CD8-positive, alpha-beta memory T cell (primary cell): Measurements from ENCODE around the gene USP14. TPM values are rescaled to one million over a fixed set of nuclear protein-coding genes. Genes with fewer than 3 reads are reported as not detected.

ENCODE experiments used
- CTCF ChIA-PET: fragments of 350-600 bp; sonication (Branson Sonifier 250); formaldehyde crosslinking; loops from one replicate; lab custom pipeline; 2021; ENCODE audit warnings: antibody characterized with exemption; lab: Charles Lee
- POLR2A ChIA-PET: fragments of 350-600 bp; sonication (Branson Sonifier 250); formaldehyde crosslinking; loops from one replicate; lab custom pipeline; 2021; ENCODE audit warnings: antibody characterized with exemption; lab: Charles Lee
- DNase-seq, 5 donors: peaks; one replicate each; pipeline versions ENCODE4 v3.0.0 to v3.0.0-alpha.2; 2020 to 2022; ENCODE audit warnings: mixed read lengths in 1 of 5
- H3K27ac ChIP-seq: one replicate; pipeline ENCODE4 v1.7.0; 2013; ENCODE audit warnings: low read depth, mild to moderate bottlenecking, low read length, moderate library complexity
- H3K27me3 ChIP-seq: 2 replicates; pipeline ENCODE4 v1.7.0; 2013; ENCODE audit warnings: low read length, mild to moderate bottlenecking; ENCODE audit not compliant: insufficient read depth, poor library complexity, severe bottlenecking
- H3K36me3 ChIP-seq: 2 replicates; pipeline ENCODE4 v1.7.0; 2013; ENCODE audit warnings: mild to moderate bottlenecking, low read length, moderate library complexity; ENCODE audit not compliant: insufficient read depth
- H3K4me1 ChIP-seq: 2 replicates; pipeline ENCODE4 v1.7.0; 2013; ENCODE audit warnings: mild to moderate bottlenecking, low read length, moderate library complexity; ENCODE audit not compliant: insufficient read depth
- H3K4me3 ChIP-seq: 2 replicates; pipeline ENCODE4 v1.7.0; 2013; ENCODE audit warnings: mild to moderate bottlenecking, low read length
- H3K9me3 ChIP-seq: 2 replicates; pipeline ENCODE4 v1.7.0; 2013; ENCODE audit warnings: mild to moderate bottlenecking, low read length
- H3K27ac Mint-ChIP-seq, 8 donors: one replicate each; pipeline ENCODE4 v1.8.0; 2020 to 2021; ENCODE audit warnings: mixed read lengths in 8 of 8, mild to moderate bottlenecking in 6 of 8, inconsistent platforms in 3 of 8, moderate library complexity in 3 of 8
- H3K27me3 Mint-ChIP-seq, 2 donors: one replicate each; pipeline ENCODE4 v1.8.0; 2020 to 2021; ENCODE audit warnings: mixed read lengths in 2 of 2, mild to moderate bottlenecking in 1 of 2, moderate library complexity in 1 of 2
- H3K36me3 Mint-ChIP-seq, 3 donors: one replicate each; pipeline ENCODE4 v1.8.0; 2020 to 2021; ENCODE audit warnings: mixed read lengths in 3 of 3, inconsistent platforms in 1 of 3, mild to moderate bottlenecking in 1 of 3
- H3K4me1 Mint-ChIP-seq, 3 donors: one replicate each; pipeline ENCODE4 v1.8.0; 2020 to 2021; ENCODE audit warnings: mixed read lengths in 3 of 3, inconsistent platforms in 1 of 3, mild to moderate bottlenecking in 1 of 3
- H3K4me3 Mint-ChIP-seq, 7 donors: one replicate each; pipeline ENCODE4 v1.8.0; 2020 to 2021; ENCODE audit warnings: mixed read lengths in 7 of 7, mild to moderate bottlenecking in 6 of 7, moderate library complexity in 4 of 7, inconsistent platforms in 2 of 7
- H3K9me3 Mint-ChIP-seq, 5 donors: one replicate each; pipeline ENCODE4 v1.8.0; 2020 to 2022; ENCODE audit warnings: mixed read lengths in 5 of 5, mild to moderate bottlenecking in 3 of 5, moderate library complexity in 2 of 5, inconsistent platforms in 1 of 5
- polyA plus RNA-seq: library from polyadenylated mRNA; unstranded; fragments of 300-500 nt; fragmentation: Illumina TruSeq; gene quantifications from one replicate; pipeline ENCODE4 v1.2.3, GENCODE V29; 2021
- total RNA-seq, 2 experiments: library from RNA; stranded (reverse); gene quantifications; one replicate each; pipeline ENCODE4 v1.2.3, GENCODE V29; 2021

USP14 gene
- total and polyA plus RNA-seq, 3 experiments from 2014 or later, result 50.2 to 113 (median 111) TPM

DNA sequence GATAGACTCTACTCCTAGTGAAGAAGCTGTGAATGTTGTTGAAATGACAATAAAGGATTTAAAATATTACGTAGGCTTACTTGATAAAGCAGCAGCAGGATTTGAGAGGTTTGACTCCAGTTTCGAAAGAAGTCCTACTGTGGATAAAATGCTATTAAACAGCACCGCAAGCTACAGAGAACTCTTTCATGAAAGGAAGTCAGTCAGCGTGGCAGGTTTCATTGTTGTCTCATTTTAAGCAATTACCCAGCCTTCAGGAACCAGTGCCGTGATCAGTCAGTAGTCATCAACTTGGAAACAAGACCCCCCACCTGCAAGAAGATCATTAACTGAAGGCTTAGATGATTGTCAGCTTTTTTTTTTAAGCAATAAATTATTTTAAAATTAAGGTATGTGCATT is 14.0 kb downstream of the USP14 start:
- CTCF ChIA-PET, result no interaction called here
- POLR2A ChIA-PET, result no interaction called here
- no peaks in the 10 kb centered on the region for H3K27me3 Mint-ChIP-seq

DNA sequence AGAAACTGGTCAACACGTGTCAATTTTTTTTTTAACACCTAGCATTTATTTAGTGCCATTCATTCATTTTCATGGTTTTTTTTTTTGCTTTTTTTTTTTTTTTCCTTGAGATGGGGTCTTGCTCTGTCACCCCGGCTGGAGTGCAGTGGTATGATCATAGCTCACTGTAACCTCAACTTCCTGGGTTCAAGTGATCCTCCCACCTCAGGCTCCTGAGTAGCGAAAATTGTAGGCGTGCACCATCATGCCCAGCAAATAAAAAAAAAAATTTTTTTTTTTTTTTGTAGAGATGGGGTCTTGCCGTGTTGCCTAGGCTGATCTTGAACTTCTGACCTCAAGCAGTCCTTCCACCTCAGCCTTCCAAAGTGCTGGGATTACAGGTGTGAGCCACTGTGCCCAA is 21.1 kb downstream of the USP14 start:
- ChIA-PET POLR2A (interaction anchor here (0.7 kb wide), 1 partner anchor 54 kb away, joined by 4 read pairs; no protein-coding TSS in a partner anchor), CTCF (no interaction called here)
- H3K4me3 Mint-ChIP-seq, result no peak overlapping the region

More for the DNA sequence above, 14.0 kb downstream of the USP14 start:
- no peak overlapping the region for H3K4me3 Mint-ChIP-seq
- Histone ChIP-seq H3K27ac (no peak overlapping the region), H3K9me3 (no peaks in the 10 kb centered on the region), H3K36me3 (peaks cover 8% of the 10 kb centered on the region), H3K4me1 (no peaks in the 10 kb centered on the region), H3K4me3 (no peak overlapping the region), H3K27me3 (no peaks in the 10 kb centered on the region)
- no peaks in the 10 kb centered on the region for H3K9me3 Mint-ChIP-seq
- peaks cover 17 to 26% (median 26%) of the 10 kb centered on the region in 3 donors for H3K4me1 Mint-ChIP-seq
- H3K36me3 Mint-ChIP-seq, result peaks cover 5 to 50% (median 7%) of the 10 kb centered on the region in 3 donors
- peak overlapping the region in 2 of 8 donors; percentile 4 to 18 for H3K27ac Mint-ChIP-seq
- no peak for DNase-seq

DNA sequence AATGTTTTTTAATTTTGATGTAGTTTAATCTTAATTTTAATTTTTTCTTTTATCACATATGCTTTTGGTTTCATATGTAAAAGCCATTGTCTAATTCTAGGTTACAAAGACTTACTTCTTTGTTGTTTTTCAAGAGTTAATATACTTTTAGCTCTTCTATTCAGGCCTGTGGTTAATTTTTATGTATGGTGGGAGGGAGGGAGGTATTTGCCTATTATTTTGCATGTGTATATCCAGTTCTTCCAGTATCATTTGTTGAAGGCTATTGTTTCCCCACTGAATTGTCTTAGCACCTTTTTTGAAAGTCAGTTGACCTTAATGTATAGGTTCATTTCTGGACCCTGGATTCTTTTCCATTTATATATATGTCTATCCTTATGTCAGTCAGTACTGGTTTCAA is 23.4 kb downstream of the USP14 start:
- no peak overlapping the region for H3K27ac ChIP-seq
- H3K4me1 Mint-ChIP-seq, result peaks cover 20 to 53% (median 40%) of the 10 kb centered on the region in 3 donors
- peaks cover 24% of the 10 kb centered on the region for H3K36me3 ChIP-seq
- no peaks in the 10 kb centered on the region for H3K27me3 Mint-ChIP-seq
- no peak overlapping the region for H3K27ac Mint-ChIP-seq
- DNase-seq, result no peak
- H3K36me3 Mint-ChIP-seq, result peaks cover 4 to 58% (median 10%) of the 10 kb centered on the region in 3 donors
- no peaks in the 10 kb centered on the region for H3K27me3 ChIP-seq
- H3K9me3 Mint-ChIP-seq, result no peaks in the 10 kb centered on the region
- ChIA-PET POLR2A (no interaction called here), CTCF (no interaction called here)
- H3K4me3 Mint-ChIP-seq, result no peak overlapping the region
- no peaks in the 10 kb centered on the region for H3K9me3 ChIP-seq
- H3K4me3 ChIP-seq, result no peak overlapping the region
- peaks cover 5% of the 10 kb centered on the region for H3K4me1 ChIP-seq

More for the DNA sequence above, 21.1 kb downstream of the USP14 start:
- H3K27me3 Mint-ChIP-seq, result no peaks in the 10 kb centered on the region
- no peak for DNase-seq
- H3K4me1 Mint-ChIP-seq, result peaks cover 29 to 67% (median 54%) of the 10 kb centered on the region in 3 donors
- peaks cover 4 to 50% (median 10%) of the 10 kb centered on the region in 3 donors for H3K36me3 Mint-ChIP-seq
- H3K27me3 ChIP-seq, result no peaks in the 10 kb centered on the region
- H3K27ac ChIP-seq, result no peak overlapping the region
- no peak overlapping the region for H3K27ac Mint-ChIP-seq
- no peaks in the 10 kb centered on the region for H3K9me3 Mint-ChIP-seq
- no peaks in the 10 kb centered on the region for H3K9me3 ChIP-seq
- no peak overlapping the region for H3K4me3 ChIP-seq
- peaks cover 24% of the 10 kb centered on the region for H3K36me3 ChIP-seq
- peaks cover 5% of the 10 kb centered on the region for H3K4me1 ChIP-seq

DNA sequence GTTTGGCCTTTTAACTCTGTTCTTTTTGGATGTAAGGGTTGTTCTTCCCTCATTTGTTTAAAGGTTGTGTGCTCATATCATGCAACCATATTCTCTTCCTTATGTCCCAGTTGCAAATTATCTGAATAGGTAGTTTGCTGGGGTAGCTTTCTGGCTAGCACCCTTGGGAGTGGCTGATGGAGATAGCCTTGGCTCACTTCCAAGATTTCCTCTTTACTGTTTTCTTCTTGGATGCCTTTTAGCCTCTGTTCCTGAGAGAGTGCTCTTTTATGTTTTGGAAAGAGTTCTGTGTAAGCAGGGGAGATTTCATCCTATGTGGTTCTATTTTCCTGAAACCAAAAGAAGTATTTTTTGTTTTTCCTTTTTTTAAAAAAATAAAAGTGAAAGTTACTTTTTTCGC is 25.4 kb downstream of the USP14 start:
- CTCF ChIA-PET, result no interaction called here
- H3K27ac Mint-ChIP-seq, result peak overlapping the region in 1 of 8 donors; percentile 90
- peaks cover 4 to 61% (median 12%) of the 10 kb centered on the region in 3 donors for H3K36me3 Mint-ChIP-seq
- Histone ChIP-seq H3K27ac (no peak overlapping the region), H3K36me3 (peaks cover 24% of the 10 kb centered on the region), H3K9me3 (no peaks in the 10 kb centered on the region), H3K4me1 (peaks cover 5% of the 10 kb centered on the region), H3K27me3 (no peaks in the 10 kb centered on the region), H3K4me3 (no peak overlapping the region)
- POLR2A ChIA-PET, result no interaction called here
- DNase-seq, result no peak
- H3K9me3 Mint-ChIP-seq, result no peaks in the 10 kb centered on the region
- peaks cover 24 to 48% (median 38%) of the 10 kb centered on the region in 3 donors for H3K4me1 Mint-ChIP-seq
- no peak overlapping the region for H3K4me3 Mint-ChIP-seq
- no peaks in the 10 kb centered on the region for H3K27me3 Mint-ChIP-seq

DNA sequence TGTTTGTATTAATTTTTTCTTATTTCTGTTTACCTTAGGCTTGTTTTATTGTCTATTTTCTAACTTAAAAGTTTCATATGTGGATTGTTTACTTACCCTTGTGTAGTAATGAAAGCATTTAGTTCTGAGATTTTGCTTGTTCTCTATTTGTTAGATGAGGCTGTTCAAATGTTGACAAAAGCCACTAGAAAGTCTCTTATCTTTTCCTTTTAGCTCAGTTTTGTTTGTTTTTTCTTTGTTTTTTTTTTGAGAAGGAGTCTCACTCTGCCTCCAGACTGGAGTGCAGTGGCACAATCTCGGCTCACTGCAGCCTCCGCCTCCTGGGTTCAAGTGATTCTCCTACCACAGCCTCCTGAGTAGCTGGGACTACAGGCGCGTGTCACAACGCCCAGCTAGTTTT is 30.9 kb downstream of the USP14 start:
- POLR2A ChIA-PET, result no interaction called here
- Mint-ChIP-seq H3K4me3 (no peak overlapping the region), H3K9me3 (no peaks in the 10 kb centered on the region), H3K4me1 (peaks cover 35 to 46% (median 44%) of the 10 kb centered on the region in 3 donors), H3K27ac (peak overlapping the region in 2 of 8 donors; percentile 6 to 66), H3K36me3 (peaks cover 0 to 51% (median 4%) of the 10 kb centered on the region in 3 donors), H3K27me3 (no peaks in the 10 kb centered on the region)
- Histone ChIP-seq H3K27ac (no peak overlapping the region), H3K4me3 (no peak overlapping the region), H3K9me3 (no peaks in the 10 kb centered on the region), H3K36me3 (no peaks in the 10 kb centered on the region), H3K27me3 (no peaks in the 10 kb centered on the region), H3K4me1 (no peaks in the 10 kb centered on the region)
- DNase-seq, result no peak
- CTCF ChIA-PET, result no interaction called here

DNA sequence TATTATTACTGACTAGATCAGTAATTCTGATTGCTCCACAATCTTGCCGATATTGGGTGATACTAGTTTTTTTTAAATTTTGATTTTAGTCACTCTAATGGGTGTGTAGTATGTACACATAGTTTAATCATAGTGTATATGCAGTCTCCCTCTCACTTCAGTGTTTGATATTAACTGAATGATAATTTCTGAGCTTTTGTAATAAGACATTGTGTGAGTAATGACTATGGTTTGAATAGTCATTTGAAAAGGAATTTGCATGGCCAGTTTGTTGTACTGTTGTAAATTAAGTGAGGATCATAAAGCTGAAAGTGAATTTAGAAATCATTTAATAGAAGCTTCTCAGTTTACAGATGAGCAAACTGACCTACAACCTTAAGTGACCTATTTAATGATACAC is 33.4 kb downstream of the USP14 start:
- CTCF ChIA-PET, result no interaction called here
- Mint-ChIP-seq H3K9me3 (no peaks in the 10 kb centered on the region), H3K27ac (peak overlapping the region in 1 of 8 donors; percentile 30), H3K4me1 (peaks cover 35 to 46% (median 45%) of the 10 kb centered on the region in 3 donors), H3K36me3 (peaks cover 5 to 48% (median 7%) of the 10 kb centered on the region in 3 donors), H3K27me3 (no peaks in the 10 kb centered on the region), H3K4me3 (no peak overlapping the region)
- H3K4me3 ChIP-seq, result no peak overlapping the region
- no peak overlapping the region for H3K27ac ChIP-seq
- POLR2A ChIA-PET, result no interaction called here
- no peak for DNase-seq
- H3K36me3 ChIP-seq, result peaks cover 7% of the 10 kb centered on the region
- no peaks in the 10 kb centered on the region for H3K27me3 ChIP-seq
- no peaks in the 10 kb centered on the region for H3K4me1 ChIP-seq
- no peaks in the 10 kb centered on the region for H3K9me3 ChIP-seq

DNA sequence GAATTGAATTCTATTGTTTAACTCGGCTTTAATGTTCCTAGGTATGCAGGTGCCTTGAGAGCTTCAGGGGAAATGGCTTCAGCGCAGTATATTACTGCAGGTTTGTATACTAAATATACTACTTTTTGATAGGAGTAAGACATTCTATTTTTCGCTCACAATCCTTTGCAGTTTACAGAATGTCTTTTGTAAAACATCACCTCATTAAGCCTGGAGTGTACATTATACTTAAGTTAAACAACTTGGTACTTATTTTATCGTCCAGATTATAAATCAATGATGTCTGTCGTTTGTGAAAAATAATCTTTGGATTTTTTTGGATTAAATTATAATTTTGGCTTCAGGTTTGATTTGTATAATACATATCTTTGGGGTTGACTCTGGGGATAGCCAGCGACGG is 34.4 kb downstream of the USP14 start:
- peaks cover 0 to 1% of the 10 kb centered on the region in 2 donors for H3K27me3 Mint-ChIP-seq
- POLR2A ChIA-PET, result no interaction called here
- no peaks in the 10 kb centered on the region for H3K9me3 Mint-ChIP-seq

DNA sequence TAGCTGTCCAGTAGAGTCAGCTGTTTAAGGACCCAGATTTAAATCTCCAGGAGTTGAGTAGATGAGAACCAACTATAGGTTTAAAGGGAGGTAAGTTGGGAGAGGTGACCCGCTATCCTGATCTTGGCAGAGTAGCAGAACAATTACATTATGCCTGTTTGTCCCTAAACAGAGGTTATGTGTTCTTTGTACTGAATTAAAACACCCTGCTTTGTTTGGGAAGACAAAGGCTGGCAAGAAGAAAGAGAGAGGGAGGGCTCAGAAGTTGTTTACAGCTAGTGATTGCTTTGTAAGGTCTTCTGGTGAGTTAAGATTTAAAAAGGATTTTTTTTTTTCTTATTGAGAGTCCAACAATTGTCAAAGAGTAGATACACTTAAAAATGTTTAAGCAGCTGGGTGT is 37.3 kb downstream of the USP14 start:
- H3K4me3 ChIP-seq, result no peak overlapping the region
- peaks cover 11 to 22% (median 12%) of the 10 kb centered on the region in 3 donors for H3K4me1 Mint-ChIP-seq
- ChIA-PET POLR2A (no interaction called here), CTCF (no interaction called here)
- no peaks in the 10 kb centered on the region for H3K4me1 ChIP-seq
- DNase-seq, result no peak
- H3K27ac Mint-ChIP-seq, result peak overlapping the region in 4 of 8 donors; percentile 3 to 61 (median 20)
- H3K36me3 Mint-ChIP-seq, result peaks cover 5 to 63% (median 19%) of the 10 kb centered on the region in 3 donors
- peaks cover 27% of the 10 kb centered on the region for H3K36me3 ChIP-seq
- H3K4me3 Mint-ChIP-seq, result no peak overlapping the region
- H3K27me3 ChIP-seq, result no peaks in the 10 kb centered on the region
- no peaks in the 10 kb centered on the region for H3K9me3 Mint-ChIP-seq
- peaks cover 0 to 1% of the 10 kb centered on the region in 2 donors for H3K27me3 Mint-ChIP-seq
- no peaks in the 10 kb centered on the region for H3K9me3 ChIP-seq
- no peak overlapping the region for H3K27ac ChIP-seq

More for the DNA sequence above, 34.4 kb downstream of the USP14 start:
- CTCF ChIA-PET, result no interaction called here
- peak overlapping the region in 1 of 8 donors; percentile 57 for H3K27ac Mint-ChIP-seq
- H3K4me3 Mint-ChIP-seq, result no peak overlapping the region
- peaks cover 5 to 55% (median 13%) of the 10 kb centered on the region in 3 donors for H3K36me3 Mint-ChIP-seq
- H3K27ac ChIP-seq, result no peak overlapping the region
- H3K36me3 ChIP-seq, result peaks cover 16% of the 10 kb centered on the region
- no peaks in the 10 kb centered on the region for H3K4me1 ChIP-seq
- DNase-seq, result no peak
- H3K4me3 ChIP-seq, result no peak overlapping the region
- no peaks in the 10 kb centered on the region for H3K27me3 ChIP-seq
- peaks cover 30 to 39% (median 35%) of the 10 kb centered on the region in 3 donors for H3K4me1 Mint-ChIP-seq
- no peaks in the 10 kb centered on the region for H3K9me3 ChIP-seq
